GM18951 (cell line): ENCODE results near the gene TRPM1.

ENCODE experiments used
- POLR2A ChIP-seq: IDR thresholded peaks from 4 replicates; pipeline ENCODE4 v1.6.1; 2011; ENCODE audit warnings: mild to moderate bottlenecking; ENCODE audit not compliant: insufficient read length, insufficient read depth; ENCODE audit errors: extremely low read depth
- in situ Hi-C: fragments of 300-500 bp; cut with MboI; formaldehyde crosslinking; loops from one replicate; pipeline ENCODE4 v1.12.0; 2022; ENCODE audit warnings: low sequenced_read_pairs, mixed read lengths, inconsistent platforms; ENCODE audit not compliant: unreplicated experiment

TRPM1 gene

DNA sequence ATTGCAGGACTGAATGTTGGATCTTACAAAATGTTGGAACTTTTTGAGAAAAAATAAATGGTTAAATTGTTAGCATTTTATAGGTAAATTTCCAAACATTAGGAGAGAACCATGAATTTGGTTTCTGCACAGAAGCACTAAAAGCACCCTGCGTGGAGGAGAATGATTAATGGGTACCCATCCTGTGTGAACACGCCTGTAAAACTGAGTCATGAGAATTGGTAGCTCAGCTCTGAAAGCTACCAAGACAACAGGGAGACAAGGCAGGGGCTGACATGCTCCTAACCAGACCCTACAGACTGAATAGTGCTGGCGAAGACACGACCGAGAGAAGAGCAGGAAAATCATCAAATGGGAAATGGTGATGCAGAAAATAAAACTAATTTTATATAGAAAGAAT is 77.7 kb downstream of the TRPM1 start:
- in situ Hi-C loops, result no loop called here
- no peak for TF ChIP-seq POLR2A

DNA sequence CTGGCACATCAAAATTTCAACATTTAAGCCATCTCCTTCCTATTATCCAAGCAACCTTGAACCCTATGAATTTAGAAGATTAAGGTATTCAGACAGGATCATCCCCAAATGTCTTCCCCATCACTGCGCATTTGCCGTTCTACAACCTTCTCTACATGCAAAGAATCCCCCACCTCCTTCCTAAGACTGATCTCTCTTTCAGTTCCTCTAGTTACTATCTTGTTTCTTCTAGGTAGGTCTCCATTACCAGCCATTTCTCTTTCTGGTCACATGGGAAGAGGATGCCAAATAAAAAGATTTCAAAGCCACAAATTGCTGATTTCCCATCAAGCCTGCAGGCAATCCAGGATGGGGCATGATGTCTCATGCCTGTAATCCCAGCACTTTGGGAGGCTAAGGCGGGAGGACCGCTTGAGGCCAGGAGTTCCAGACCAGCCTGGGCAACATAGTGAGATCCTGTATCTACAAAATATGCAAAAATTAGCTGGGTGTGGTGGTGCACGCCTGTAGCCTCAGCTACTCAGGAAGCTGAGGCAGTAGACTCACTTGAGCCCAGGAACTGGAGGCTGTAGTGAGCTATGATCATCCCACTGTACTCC is 80.4 kb downstream of the TRPM1 start:
- in situ Hi-C loops, result no loop called here
- no peak for TF ChIP-seq POLR2A

DNA sequence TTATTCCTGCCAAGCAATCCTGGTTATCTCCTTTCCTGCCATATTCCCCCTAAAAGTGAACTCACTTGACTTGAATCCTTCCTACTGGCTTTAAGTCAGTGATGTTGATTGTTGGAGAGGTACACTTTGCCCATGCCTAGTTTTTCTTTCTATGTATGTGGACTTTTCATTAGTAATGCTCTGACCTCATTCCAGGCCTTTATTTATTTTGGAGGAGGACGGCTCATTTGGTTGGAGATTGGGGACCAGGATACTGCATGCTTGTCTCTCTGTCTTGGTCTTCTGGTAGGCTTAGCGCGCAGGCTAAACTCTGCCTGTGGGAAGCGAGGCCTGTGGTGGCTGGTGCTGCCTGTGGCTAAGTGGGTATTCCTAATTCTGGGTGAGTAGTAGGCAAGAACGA is 81.0 kb downstream of the TRPM1 start:
- in situ Hi-C loops, result no loop called here
- TF ChIP-seq POLR2A, result no peak

DNA sequence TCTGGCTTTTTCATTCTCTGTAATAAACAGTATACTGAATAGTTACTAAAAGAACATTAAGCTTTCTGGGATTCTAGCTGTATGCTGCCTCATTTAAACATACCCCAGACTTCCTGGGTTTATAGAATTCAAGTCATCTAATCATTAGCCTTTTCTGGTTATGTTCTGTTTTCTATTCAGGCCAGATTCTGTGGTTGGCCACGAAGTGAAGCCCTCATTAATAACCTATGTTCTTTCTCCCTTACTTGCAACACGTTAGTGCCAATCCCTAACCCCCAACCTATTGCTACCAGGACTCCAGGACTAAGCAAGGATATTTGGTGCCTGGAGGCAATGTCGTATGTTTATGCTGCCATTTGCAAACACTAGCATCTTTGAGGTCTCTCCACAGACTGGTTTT is 81.5 kb downstream of the TRPM1 start:
- in situ Hi-C loops, result no loop called here
- no peak for TF ChIP-seq POLR2A

DNA sequence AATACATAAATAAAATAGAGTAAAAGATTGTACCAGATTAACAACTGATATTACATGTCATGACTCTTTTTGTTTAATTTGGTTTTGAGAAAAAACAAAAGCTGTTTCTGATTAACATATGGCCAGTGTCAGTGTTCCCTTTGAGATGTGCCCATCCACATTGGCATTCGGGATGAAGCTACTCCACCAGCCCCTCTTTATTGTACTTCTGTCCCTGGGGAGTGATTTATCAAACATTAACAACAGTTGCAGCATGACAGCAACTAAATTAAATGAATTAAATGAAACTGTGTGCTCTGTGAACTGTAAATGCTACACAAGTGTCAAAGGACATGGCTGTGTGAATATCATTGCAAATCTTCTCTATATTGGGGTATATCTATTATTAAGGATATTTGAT is 84.2 kb downstream of the TRPM1 start:
- in situ Hi-C loops, result no loop called here
- TF ChIP-seq POLR2A, result no peak

DNA sequence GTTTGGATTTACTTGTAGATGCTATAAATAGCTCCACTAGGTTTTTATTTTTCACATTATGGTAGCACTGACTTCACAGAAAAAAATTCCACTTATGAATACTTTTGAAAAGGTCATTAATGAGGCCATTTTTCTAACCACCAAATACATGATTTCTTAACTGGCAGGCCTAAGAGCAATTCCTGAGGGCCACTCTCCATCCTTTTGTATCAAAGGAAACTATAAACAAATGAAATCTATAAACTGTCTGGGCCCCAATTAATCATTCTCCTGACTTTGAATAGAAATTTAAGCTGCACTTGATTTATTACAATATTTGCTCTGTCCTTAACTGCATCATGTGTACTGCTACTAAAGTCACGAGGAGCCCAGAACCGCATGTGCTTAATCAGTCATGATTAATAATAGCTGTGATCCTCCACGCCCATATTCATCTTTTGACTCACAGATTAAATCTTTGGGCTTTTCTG is 85.0 kb downstream of the TRPM1 start:
- TF ChIP-seq POLR2A, result no peak
- in situ Hi-C loops, result no loop called here

DNA sequence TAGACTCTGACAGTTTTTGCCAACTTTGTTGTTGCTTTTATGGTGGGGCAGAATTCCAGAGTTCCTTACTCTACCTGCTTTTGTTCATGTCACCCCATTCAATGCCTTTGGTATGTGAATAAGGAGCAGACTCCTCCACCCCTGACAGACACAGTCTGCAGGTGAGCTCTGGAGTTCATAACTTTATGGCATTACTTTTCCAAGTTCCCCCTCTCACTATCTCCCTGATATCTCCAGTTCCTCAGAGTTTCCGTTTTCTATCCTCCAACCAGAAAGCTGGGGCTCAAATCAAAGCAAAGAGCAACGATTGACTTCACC is 87.0 kb downstream of the TRPM1 start:
- TF ChIP-seq POLR2A, result no peak
- in situ Hi-C loops, result no loop called here

DNA sequence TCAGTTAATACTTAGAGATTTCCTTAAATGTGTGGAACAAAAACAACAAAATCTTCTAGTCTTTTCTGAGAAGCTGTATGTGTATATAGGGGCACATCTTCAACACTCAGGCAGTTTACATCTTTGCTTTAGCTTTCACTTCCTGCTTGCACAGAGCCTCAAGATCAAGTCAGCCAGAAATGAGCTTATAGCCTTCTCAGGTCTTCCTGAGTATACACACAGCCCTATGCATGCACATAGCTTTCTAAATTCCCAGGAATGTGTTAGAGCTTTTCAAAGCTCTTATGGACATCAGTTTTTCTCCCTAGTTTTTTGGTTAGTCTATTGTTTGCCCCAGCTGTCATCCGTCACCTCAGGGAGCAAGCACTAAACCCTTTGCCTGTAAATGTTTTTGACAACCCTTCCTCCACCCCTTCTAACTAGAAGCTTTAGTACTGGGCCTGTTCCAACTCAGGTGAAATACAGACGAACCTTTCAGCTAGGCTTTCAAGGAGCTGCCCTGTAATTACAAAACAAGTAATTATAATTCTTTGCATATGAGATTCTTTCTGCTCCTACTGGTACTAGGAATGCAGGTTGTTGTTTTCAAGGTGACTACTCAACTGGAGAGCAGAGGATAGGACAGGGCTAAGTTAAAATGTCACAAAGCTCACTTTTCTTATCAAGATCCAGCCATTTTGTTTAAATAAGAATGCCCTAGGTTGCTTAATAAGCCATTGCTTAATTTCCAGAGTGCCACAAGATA is 87.5 kb downstream of the TRPM1 start:
- peak; percentile 19 for TF ChIP-seq POLR2A
- in situ Hi-C loops, result no loop called here

DNA sequence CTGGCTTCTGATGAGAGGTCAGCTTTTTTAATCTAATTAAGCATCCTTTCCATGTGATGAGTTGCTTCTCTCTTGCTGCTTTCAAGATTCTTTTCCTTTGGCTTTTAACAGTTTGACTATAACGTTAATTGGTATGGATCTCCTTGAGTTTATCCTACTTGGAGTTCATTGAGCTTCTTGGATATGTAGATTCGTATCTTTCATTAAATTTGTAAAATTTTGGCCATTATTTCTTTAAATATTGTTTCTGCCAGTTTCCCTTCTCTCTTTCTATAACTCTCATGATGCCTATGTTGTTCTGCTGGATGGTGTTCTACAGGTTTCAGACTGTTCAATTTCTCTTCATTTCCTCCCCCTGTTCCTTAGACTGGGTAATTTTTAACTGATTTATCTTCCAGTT is 89.1 kb downstream of the TRPM1 start:
- in situ Hi-C loops, result no loop called here
- TF ChIP-seq POLR2A, result no peak

DNA sequence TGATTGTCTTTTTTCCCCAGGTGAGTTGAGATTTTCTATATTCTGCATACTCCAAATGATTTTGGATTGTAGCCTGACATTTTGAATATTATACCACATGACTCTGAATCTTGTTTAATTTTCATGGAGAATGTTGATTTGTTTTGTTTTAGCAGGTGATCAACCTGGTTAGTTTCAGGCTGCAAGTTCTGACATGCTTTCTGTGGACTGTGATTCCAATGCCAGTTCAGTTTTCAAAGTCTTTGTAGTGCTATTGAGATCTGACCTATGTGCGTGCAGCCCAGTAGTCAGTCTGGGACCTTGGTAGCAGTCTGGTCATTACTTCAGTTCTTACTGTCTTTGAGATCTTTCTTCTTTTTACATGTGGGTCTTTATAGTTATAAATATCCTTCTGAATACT is 91.5 kb downstream of the TRPM1 start:
- TF ChIP-seq POLR2A, result no peak
- in situ Hi-C loops, result no loop called here

DNA sequence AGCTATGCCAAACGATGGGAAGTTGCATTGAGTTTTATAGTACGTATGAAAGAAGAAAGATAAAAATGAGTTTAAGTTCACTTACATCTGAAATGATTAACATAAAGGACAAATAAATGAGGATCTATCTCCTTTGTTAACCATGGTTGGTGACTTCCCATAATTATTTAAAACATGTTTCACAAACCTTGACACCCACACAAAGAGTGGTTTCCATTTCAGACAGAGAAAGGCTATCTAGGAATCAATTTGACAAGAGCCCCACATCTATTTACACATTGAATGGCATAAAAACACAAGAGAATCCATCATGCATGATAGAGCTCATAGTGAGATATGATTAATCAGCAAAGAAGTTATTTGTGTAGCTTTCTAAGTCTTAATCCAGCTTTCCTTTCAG is 95.9 kb downstream of the TRPM1 start:
- no peak for TF ChIP-seq POLR2A
- in situ Hi-C loops, result no loop called here

DNA sequence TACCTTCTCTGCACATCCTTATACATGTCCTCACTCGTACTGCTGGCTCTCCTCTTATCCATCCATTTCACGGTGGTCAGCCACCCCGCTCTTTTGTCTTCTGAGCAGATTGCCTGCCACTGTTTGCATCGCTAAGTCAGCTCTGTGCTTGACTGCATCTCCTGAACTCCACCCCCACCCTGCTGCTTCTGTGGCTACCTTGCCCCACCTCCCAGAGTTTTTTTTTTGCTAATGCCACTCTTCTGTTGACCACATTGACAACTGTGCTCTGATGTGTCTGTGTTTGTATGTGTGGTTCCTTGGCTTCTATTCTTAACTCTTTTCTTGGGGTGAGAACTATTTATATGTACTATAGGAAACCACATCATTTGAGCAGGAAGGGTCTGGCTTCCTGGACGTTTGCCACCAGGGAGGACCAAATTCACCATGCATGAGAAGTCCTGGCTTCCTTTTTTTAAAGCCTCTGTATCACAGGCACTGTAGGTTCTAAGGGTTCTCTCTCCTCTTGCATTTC is 97.2 kb downstream of the TRPM1 start:
- in situ Hi-C loops, result no loop called here
- peak; percentile 36 for TF ChIP-seq POLR2A

DNA sequence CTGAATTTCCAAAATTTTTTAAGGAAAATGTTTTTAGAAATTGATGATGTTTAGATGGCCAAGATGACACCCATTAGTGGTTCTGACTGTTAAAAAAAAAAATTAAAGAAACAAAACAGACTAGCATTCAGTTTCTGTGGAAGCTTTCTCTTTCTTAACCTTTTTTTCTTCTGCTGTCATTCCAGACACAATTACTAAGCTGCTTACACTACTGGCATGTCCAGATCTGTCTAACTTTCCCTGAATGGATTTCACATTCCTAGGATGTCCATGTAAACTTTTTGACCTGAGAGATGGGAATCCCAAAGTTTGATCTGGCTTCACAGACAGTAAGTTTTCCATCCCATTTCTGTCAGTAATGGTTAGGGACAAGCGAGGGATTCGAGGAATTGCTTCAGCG is 99.8 kb downstream of the TRPM1 start:
- TF ChIP-seq POLR2A, result no peak
- in situ Hi-C loops, result no loop called here

DNA sequence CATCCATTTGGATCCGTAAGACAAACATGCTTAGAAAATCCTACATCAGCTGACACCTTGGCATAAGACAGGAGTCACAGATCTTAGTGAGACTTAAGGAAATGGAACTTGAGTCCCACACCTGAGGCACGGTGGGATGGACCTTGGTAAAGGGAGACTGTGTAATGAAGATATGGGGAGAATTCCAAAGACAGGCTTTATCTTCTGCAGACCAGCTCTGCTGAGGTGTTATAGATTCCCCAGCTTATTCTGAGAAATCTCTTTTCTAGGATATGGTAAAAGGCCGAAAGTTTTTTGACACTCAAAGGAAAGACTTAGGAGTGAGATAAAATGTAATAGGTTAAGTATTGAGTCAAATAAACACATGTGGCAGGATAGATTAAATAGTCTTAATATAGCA is 101.8 kb downstream of the TRPM1 start:
- in situ Hi-C loops, result no loop called here
- TF ChIP-seq POLR2A, result no peak
